RWPE1 (cell line): ENCODE results near the gene JPH2.

Experiments used
- CTCF ChIA-PET: fragments of 350-600 bp; sonication (Branson Sonifier 250); formaldehyde crosslinking; extraction: SDS; loops from one replicate; lab custom pipeline; 2021; lab: Yijun Ruan, JAX
- POLR2A ChIA-PET: fragments of 400-600 bp; formaldehyde crosslinking; extraction: SDS; loops from one replicate; lab custom pipeline; 2020; ENCODE audit warnings: antibody characterized with exemption; ENCODE audit not compliant: low non-redundant PET; lab: Yijun Ruan, JAX
- DNase-seq: peaks from one replicate; pipeline ENCODE4 v3.0.0; 2012; ENCODE audit warnings: low spot score
- H3K27ac ChIP-seq: fragments of 450-650 bp; 2 replicates; pipeline ENCODE4 v1.5.1; 2017
- TF ChIP-seq, protein P1 (sequence below): fragments of 450-650 bp; conservative IDR thresholded peaks from 2 replicates; pipeline ENCODE4 v1.5.1; 2017; ENCODE audit warnings: low read depth, mild to moderate bottlenecking

The JPH2 gene

DNA sequence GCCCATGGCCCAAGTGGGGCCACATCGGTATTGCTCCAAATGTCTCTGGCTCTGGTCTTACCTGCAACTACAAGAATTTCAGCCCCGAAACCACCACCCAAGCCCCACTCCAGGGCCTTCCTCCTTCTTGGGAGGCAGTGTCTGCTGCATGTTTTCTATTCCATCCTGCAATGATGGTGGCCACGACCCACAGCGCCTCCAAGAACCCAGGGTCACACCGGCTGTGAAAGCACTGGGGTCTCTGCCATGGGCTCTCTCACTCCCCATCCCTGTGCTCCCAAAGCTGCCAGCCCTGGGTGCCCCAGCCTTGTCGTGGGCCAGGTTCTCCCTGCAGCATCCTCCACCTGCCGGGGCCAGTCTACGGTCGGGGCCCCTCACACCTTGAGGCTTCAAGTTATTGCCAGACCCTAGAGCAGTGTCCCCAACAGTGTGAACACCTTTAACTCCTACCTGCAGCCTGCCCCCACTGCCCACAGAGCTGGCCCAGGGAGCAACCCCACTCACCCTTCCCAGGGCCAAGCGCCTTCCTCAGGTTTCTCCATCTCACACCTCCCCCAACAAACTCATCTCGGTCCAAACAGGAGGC, 115.4 kb downstream of the JPH2 start:
- ChIA-PET POLR2A (no interaction called here), CTCF (interaction anchor here (0.5 kb wide), 1 partner anchor 425 kb away, joined by 3 read pairs; no protein-coding TSS in a partner anchor)
- TF ChIP-seq, protein P1, sequence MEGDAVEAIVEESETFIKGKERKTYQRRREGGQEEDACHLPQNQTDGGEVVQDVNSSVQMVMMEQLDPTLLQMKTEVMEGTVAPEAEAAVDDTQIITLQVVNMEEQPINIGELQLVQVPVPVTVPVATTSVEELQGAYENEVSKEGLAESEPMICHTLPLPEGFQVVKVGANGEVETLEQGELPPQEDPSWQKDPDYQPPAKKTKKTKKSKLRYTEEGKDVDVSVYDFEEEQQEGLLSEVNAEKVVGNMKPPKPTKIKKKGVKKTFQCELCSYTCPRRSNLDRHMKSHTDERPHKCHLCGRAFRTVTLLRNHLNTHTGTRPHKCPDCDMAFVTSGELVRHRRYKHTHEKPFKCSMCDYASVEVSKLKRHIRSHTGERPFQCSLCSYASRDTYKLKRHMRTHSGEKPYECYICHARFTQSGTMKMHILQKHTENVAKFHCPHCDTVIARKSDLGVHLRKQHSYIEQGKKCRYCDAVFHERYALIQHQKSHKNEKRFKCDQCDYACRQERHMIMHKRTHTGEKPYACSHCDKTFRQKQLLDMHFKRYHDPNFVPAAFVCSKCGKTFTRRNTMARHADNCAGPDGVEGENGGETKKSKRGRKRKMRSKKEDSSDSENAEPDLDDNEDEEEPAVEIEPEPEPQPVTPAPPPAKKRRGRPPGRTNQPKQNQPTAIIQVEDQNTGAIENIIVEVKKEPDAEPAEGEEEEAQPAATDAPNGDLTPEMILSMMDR: no peak
- H3K27ac ChIP-seq: no peak overlapping the region
- no peak for DNase-seq

DNA sequence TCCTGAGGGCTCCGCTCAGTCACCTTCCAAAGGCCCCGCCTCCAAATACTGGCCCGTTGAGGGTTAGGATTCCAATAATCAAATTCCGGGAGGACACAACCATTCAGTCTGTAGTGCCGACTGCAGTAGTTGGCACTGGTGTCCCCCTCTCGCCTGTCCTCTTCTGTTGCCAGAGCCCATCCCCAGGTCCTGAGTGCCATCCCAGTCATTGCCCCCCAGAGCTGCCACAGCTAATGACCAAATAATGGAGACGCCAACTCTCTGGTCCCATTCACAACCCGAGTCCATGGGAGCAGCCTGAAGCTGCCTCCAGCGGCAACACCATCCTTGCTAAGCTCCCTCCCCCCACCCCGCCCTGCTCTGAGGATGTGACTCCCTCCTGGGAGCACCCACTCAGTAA, 115.9 kb downstream of the JPH2 start:
- TF ChIP-seq, protein P1: no peak
- DNase-seq: no peak
- no peak overlapping the region for H3K27ac ChIP-seq
- CTCF ChIA-PET: no interaction called here
- POLR2A ChIA-PET: no interaction called here

DNA sequence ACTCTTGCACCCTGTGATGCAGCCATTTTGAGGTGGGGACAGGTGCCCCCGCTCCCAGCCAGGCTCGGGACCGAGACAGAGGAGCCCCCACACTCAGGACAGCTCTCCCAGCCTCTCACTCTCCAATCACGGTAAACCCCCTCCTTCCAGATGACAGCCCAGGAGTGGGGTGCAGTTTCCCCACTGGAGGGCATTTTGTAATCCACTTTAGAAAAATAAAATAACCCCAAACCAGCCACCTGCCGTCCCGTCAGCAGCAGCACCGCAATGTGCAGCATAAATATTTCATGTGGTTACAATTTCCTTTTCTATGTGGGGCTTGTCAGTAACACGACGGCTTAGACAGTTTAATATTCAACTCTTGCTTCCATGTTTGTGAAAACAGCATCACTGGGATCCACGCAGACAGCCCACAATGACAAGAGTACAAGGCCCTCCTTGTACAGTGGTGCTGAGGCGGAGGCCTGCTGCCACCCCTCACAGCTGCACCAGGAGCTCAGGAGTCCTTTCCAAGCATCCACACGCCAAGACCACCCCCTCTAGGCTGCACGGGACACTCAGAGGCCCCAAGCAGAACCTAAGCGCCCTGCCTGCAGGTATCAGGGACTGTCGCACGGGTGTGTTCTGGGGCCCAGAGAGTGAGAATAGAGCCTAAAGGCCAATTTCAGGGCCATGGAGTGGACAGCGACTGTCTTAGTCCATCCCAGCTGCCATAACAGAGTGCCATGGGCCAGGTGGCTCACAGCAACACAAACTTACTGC, 116.7 kb downstream of the JPH2 start:
- ChIA-PET CTCF (interaction anchor here (0.6 to 0.7 kb wide), 2 partner anchors 32 to 1604 kb away, joined by 3 to 4 read pairs; no protein-coding TSS in a partner anchor), POLR2A (interaction anchor here (0.5 kb wide), 1 partner anchor 41 kb away, joined by 6 read pairs; no protein-coding TSS in a partner anchor)
- H3K27ac ChIP-seq: no peak overlapping the region
- TF ChIP-seq, protein P1: no peak
- DNase-seq: no peak

DNA sequence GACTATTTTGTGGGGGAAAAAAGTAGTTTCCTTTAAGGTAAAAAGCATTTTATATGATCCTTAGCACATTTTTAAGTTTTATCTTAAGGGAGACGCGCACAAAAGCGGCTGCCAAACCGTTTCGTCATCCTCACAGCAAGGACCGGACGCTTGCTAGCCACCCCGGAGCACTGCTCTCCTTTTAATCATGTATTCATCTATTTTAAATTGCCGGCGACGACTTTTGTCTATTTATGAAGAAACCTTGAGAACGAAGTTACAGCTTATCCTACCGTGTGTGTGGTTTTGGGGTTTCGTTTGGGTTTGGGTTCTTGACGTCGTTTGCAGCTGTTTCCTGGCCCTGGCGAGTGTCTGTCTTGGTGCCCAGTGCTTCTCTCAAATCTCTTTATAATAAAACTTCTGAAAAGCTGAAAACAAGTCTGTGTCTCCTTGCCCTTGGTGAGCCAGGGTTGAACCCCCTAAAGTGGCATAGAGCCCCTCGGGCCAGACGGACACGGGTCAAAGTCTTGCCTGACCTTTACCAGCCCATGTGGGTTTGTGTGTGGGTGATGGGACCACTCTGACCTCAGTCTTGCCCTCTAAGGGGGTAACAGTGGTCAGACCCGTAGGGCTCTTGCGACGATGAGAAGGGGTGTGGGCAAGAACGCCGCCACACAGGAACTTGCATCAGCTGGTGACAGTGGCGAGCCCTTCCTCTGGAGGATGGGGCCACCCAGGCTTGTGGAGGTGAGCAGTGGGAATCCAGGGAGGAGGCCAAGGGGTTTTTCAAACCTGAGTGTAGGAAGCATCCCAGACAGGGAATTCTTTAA, 117.6 kb downstream of the JPH2 start:
- H3K27ac ChIP-seq: no peak overlapping the region
- TF ChIP-seq, protein P1: no peak
- ChIA-PET CTCF (interaction anchor here (0.6 to 0.7 kb wide), 2 partner anchors 10 to 1605 kb away, joined by 3 read pairs; no protein-coding TSS in a partner anchor), POLR2A (no interaction called here)
- no peak for DNase-seq

DNA sequence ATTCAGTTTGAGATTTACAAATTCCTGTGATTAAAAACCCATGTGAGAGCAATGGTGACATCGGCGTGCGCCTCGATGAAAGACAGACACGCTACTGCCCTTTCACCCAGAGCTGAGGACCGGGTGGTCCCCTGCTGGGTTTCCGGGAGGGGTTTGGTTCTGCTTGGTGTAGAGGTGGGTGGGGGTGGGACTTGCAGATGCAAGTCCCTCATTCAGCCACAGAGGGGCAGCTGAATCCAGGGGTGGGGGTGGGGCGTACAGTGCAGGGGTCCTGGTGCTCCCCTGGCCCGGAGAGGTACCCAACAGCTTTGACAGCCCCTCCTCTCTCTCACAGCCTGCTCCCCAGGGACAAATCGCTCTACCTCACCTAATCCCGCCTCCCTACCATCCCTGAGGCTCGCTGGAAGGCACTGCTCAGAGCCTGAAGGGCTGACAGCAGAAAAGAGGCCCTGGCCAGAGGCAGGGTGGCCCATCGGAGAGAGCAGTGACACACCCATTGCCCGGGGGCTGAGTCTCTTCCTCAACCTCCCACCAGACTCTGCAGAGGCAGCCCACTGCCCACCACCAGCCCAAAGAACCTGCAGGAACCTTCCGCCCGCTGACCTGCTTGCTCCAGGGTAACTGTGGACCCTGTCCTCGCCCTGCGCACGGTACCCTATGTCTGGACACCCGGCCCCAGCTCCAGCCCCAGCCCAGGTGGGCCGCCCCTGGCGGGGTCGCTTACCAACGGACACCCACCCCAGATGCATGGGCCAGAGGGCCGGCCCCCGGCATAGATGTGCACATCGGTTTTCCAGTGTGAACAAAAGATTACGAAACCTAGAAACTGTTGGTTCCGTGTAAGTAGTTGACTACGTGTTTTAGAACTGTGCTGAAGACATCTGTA, 118.4 kb downstream of the JPH2 start:
- DNase-seq: no peak
- TF ChIP-seq, protein P1: no peak
- ChIA-PET POLR2A (interaction anchor here (0.5 kb wide), 1 partner anchor 40 kb away, joined by 3 read pairs; no protein-coding TSS in a partner anchor), CTCF (interaction anchor here (0.6 to 1.2 kb wide), 2 partner anchors 15 to 313 kb away, joined by 3 read pairs; no protein-coding TSS in a partner anchor)
- no peak overlapping the region for H3K27ac ChIP-seq
